Measurements from ENCODE around the gene PTPRE. TPM values are rescaled to one million over a fixed set of nuclear protein-coding genes. Genes with fewer than 3 reads are reported as not detected.

Gene PTPRE
- total RNA-seq, 1 donor from 2014 or later, result 15.1 TPM

Other genes starting within 250 kb of the PTPRE start
- not detected for gene FOXI2, start 169.9 kb upstream of the PTPRE start, total RNA-seq
- not detected for gene CLRN3, start 14.2 kb upstream of the PTPRE start, total RNA-seq
- gene MKI67, start 219.3 kb downstream of the PTPRE start, total RNA-seq, result 1.3 TPM